NCI-H226 (cell line): ENCODE results near the gene PLP2.
"Not testable (repeated sequence)": the region's sequence is repeated elsewhere in the genome, so short reads cannot be mapped to it uniquely, and the experiment has no call there.

Experiments
- DNase-seq: peaks from one replicate; pipeline ENCODE4 v3.0.0-alpha.2; 2015

The PLP2 gene

GRCh38 chrX:49163555-49164419 lies 7.9 kb upstream of the PLP2 start:
- peak; percentile 72 for DNase-seq

GRCh38 chrX:49164589-49165360 lies 6.9 kb upstream of the PLP2 start:
- DNase-seq: no peak

- DNase-seq: no peak
Observed at GRCh38 chrX:49165901-49166881, 5.5 kb upstream of the PLP2 start.

- no peak for DNase-seq
Observed at GRCh38 chrX:49166914-49167739, 4.6 kb upstream of the PLP2 start.

GRCh38 chrX:49167740-49168108 lies 4.0 kb upstream of the PLP2 start:
- DNase-seq: no peak

DNA sequence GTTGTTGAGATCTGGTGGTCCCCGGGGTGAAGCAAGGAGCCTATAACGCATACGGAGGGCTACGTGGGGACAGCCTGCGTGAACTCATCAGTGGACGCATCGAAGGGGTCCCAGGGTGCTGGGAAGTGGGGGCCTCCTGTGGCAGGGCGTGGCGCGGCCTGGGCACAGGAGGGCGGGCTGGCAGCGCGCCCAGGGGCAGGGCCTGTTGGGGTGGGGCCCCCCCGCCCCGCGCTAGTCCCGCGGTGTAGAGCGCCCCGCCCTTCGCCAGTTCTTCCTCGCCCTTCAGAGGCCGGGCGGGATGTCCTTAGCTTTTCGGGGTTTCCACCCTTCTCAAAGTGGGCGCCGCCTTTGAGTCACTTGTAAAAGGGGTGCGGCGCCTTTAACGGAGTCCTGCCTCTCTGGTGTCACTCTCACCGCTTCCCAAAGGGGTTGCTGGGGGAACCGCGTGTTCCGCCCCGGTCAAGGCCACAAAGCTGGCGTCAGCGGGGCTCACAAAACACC lies 632 bp downstream of the PLP2 start:
- DNase-seq: peak; percentile 72

GRCh38 chrX:49173544-49173943 lies 1.8 kb downstream of the PLP2 start:
- DNase-seq: not testable (repeated sequence)

DNA sequence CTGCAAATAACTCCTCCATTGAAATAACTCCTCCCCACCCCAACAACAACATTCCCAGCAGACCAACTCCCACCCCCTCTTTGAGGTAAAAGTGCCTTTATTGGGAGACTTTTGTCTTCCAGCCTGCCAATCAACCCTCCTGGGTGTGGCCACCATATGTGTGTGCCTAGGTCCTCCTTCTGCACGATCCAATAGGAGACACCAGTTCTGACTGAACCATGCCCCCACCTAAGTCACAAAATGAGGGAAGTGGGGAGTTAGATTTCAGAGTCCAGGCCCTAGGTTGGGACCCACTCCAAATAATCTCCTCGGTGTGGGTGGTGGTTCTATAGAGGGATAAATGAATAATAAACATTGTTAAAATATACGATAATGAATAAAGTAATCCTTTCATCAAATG lies 3.0 kb downstream of the PLP2 start:
- no peak for DNase-seq

DNA sequence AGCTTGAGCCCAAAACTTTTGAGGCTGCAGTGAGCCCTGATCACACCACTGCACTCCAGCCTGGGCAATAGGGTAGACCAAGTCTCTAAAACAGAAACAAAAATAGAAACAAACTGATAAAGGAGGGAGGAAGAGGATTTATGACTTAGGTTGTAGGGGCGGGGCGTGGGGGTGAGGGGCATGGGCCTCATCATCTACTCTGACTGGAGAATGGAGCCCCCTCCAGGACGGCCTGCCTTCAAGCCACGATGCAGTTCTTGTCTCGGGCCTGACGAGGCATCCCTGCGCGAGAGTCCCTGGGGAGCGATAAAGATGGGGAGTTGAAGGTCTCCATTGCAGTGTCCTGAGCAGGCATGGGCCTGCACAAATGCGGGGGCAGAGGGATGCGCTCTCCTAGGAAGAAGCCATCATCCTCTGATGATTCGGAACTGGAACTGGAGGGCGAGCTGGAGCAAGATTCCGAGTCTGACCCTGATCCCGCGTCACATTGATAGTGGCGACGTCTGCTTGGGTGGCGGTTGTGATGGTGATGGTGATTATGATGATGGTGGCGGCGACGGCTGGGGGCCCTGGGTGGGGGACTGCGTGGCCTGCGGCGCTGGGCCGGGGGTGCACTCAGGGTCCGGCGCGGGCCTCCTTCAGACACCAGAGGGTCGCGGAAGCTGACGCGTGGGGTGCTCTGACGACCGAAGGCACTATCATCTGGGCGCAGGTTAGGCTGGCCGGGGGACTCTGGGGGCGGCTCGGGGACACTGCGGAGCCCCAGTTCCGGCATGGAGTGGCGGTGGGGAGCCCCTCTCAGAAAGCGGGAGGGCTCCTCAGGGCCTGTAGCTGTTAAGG lies 4.0 kb downstream of the PLP2 start:
- DNase-seq: no peak

GRCh38 chrX:49176421-49177326 lies 5.0 kb downstream of the PLP2 start:
- DNase-seq: peak; percentile 29

DNA sequence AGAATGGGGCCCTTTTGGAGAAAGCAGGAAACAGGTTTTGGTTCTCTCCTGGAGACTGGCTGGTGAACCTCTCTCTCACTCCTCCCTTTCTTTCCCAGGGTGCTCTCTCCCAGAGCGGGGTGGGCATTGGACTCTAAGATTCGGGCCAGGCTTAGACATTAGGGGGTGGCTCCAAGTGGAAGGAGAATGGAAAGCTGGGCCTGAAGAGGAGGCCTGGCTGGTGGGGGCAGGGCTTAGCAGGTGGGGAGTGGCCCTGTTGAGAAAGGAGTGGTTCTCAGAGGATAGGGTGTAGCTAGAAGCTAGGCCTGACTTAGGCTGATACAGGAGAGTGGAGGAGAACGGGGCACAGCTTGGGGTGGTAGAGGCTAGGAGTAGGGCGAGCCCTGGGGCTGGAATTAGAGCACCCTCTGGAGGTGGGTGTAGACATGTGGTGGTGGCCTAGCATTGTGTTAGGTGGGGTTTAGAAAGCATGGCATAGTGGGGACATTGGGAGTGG lies 5.7 kb downstream of the PLP2 start:
- peak; percentile 69 for DNase-seq

GRCh38 chrX:49177873-49178480 lies 6.3 kb downstream of the PLP2 start:
- DNase-seq: no peak

DNA sequence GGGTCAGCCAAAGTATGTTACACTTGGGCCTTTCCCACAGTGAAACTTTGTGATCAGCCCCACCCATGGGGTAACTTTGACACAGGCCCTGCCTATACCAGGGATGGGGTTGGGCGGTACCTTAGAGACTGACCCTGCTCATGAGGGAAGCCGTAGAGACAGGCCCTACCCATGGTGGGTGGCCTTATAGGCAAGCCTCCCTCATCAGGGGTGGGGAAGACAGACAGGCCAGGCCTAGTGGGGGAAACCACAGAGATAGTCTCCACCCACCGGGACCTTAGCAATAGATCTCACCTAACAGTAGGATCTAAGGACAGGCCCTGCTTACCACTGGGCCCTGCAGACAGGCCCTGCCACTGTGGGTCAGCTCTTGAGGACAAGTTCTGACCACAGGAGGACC lies 6.8 kb downstream of the PLP2 start:
- no peak for DNase-seq

DNA sequence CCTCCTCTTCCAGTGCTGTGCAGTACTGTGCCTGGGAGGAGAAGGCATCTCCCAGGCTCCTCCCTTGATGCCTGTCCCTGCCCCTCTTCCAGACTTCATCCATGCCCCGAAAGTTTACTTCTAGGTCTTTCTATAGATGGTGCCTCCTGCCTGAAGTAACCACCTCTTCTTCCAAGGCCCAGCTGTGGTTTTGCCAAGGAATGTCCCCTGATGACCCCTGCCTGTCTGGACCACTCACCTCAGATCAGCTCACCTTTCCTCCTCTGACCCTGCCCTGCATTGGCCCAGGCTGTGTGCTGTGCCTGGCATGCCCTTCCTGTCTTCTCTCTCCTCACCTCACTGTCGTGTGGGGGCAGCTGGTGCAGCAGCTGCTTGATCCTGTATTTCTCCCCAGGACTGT lies 7.7 kb downstream of the PLP2 start:
- DNase-seq: no peak

- DNase-seq: no peak
Observed at GRCh38 chrX:49183701-49184281, 12.1 kb downstream of the PLP2 start.

GRCh38 chrX:49184294-49185281 lies 12.9 kb downstream of the PLP2 start:
- DNase-seq: peak; percentile 85
